Stimulated activated CD8-positive, alpha-beta memory T cell treated with anti-CD3 and anti-CD28 coated beads, Interleukin-2, amount 100 ng/mL, for 1 hour (primary cell): ENCODE data around the gene HHAT.

ENCODE experiments used
- DNase-seq, 2 donors: peaks; one replicate each; pipeline ENCODE4 v3.0.0-alpha.2; 2020; ENCODE audit warnings: low read depth in 2 of 2

Gene HHAT

DNA sequence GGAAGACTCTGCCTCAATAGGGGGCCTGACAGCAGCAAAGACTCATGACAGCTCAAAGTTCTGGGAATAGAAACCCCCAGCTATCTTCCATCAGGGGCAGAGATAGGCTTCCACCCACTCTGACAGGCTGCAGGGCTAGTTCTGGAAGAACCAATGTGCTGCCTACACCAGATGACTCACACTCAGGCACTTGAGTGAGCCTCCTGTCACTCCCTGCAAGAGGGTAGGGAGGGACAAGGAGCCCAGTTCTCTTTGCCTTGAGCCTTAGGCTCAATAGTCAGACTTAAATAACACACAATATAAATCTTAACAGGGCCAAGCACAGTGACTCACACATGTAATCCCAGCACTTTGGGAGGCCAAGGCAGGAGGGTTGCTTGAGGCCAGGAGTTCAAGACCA lies 386.4 kb downstream of the HHAT start:
- no peak for DNase-seq

DNA sequence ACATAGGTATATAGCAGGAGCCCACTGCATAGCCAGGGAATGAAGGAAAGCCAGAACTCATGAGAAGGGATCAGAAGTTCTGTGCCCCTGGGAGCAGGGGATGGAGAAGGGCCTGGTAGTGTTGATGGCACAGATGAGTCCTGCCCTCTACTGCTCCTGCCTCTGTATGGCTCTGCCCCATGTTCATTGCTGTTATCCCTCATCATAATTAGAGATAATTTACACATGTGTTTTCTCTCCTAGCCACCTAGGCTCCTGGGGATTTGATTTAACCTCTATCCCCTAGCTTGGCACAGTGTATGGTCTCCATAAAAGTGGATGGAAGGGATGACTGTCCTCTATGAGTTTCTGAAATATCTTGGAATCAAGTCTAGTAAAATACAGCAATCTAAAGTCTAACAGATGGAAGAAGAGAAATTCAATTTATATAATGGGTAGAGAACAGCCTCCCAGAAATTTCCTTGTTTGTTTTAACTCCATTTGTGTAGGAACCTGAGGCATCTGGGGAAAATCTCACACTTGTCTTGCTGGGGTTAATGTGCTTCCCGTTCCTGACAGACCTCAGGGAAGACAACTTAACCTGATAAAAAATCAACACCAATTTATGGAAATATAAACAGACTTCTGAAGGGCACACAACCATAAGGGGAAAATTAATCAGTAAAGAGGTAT lies 393.8 kb downstream of the HHAT start:
- no peak for DNase-seq

DNA sequence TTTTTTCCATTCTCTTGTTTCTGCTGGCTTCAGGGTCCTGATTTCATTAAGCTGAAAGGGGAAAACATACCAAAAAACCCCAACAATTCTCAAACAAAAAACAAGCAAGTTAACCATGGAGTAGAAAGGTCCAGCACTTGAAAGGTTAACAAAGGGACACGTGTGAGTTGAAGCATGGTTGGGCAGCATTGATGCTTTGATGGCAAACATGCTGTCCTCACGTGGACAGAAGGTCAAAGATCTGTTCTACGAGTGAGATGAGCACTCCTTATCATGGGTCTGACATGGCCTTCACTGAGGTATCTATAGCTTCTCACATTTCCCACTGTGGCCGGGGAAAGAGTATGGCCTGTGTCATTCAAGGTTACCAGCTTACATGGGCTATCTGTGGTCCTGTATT lies 394.9 kb downstream of the HHAT start:
- no peak for DNase-seq

DNA sequence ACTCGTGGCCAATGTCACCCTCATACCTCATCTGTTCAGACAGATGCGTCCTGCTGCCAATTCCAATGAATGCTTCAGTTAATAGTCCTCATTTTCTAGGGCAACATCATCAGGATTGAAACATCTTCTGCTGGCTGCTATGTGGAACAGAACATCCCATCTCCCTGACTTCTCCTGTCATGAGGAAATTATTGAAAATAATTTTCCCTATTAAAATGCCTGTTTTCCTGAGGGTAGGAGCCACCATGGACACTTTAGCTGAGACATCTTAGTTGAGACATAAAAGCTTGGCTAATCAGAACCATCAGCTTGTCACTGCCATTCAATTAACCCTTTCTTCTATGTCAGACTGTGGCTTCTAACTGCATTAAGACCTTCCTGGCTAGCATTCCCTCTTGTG lies 396.1 kb downstream of the HHAT start:
- no peak for DNase-seq
